SHP77 (cell line): ENCODE measurements around the gene SERPINH1.

Experiments used
- DNase-seq, 2 experiments: peaks; one replicate each; lab custom pipeline; 2025; lab: John Stamatoyannopoulos, UW

SERPINH1 gene

GRCh38 chr11:75532200-75533048 is 29.6 kb upstream of the SERPINH1 start:
- DNase-seq: peak; percentile 75 to 78

GRCh38 chr11:75533896-75534258 is 28.2 kb upstream of the SERPINH1 start:
- no peak for DNase-seq

- DNase-seq: peak in 1 of 2 experiments; percentile 36
These were observed 27.6 kb upstream of the SERPINH1 start for GRCh38 chr11:75534259-75535069.

GRCh38 chr11:75535071-75535470 is 27.0 kb upstream of the SERPINH1 start:
- DNase-seq: no peak

- DNase-seq: no peak
These were observed 25.0 kb upstream of the SERPINH1 start for GRCh38 chr11:75536786-75537641.

- DNase-seq: no peak
These were observed 24.3 kb upstream of the SERPINH1 start for GRCh38 chr11:75537740-75538139.

- peak in 1 of 2 experiments; percentile 10 for DNase-seq
These were observed 23.7 kb upstream of the SERPINH1 start for GRCh38 chr11:75538150-75538942.

GRCh38 chr11:75539459-75540334 is 22.4 kb upstream of the SERPINH1 start:
- no peak for DNase-seq

- DNase-seq: no peak
These were observed 20.6 kb upstream of the SERPINH1 start for GRCh38 chr11:75541193-75542087.

GRCh38 chr11:75542088-75542438 is 20.0 kb upstream of the SERPINH1 start:
- no peak for DNase-seq

GRCh38 chr11:75543806-75544205 is 18.2 kb upstream of the SERPINH1 start:
- no peak for DNase-seq

GRCh38 chr11:75547177-75547576 is 14.9 kb upstream of the SERPINH1 start:
- no peak for DNase-seq

GRCh38 chr11:75547617-75548058 is 14.4 kb upstream of the SERPINH1 start:
- peak; percentile 72 to 82 for DNase-seq

- no peak for DNase-seq
These were observed 13.3 kb upstream of the SERPINH1 start for GRCh38 chr11:75548595-75549272.

- DNase-seq: no peak
These were observed 12.6 kb upstream of the SERPINH1 start for GRCh38 chr11:75549370-75549958.

GRCh38 chr11:75553182-75553581 is 8.9 kb upstream of the SERPINH1 start:
- no peak for DNase-seq

GRCh38 chr11:75553889-75554257 is 8.2 kb upstream of the SERPINH1 start:
- DNase-seq: no peak

GRCh38 chr11:75554258-75555022 is 7.6 kb upstream of the SERPINH1 start:
- peak; percentile 91 to 96 for DNase-seq
